GM19438 (cell line): ENCODE data around the gene NCKIPSD.

ENCODE experiments used
- ATAC-seq: cut with Tn5 transposase; IDR thresholded peaks from one replicate; pipeline ENCODE4 v1.9.1; 2021; ENCODE audit warnings: low read depth; ENCODE audit not compliant: unreplicated experiment

The NCKIPSD gene

GRCh38 chr3:48651771-48652170, 33.9 kb downstream of the NCKIPSD start:
- ATAC-seq: no peak

- no peak for ATAC-seq
These were observed 35.0 kb downstream of the NCKIPSD start for GRCh38 chr3:48650723-48651122.

- ATAC-seq: no peak
These were observed 37.4 kb downstream of the NCKIPSD start for GRCh38 chr3:48648188-48648850.

GRCh38 chr3:48647714-48648113, 38.0 kb downstream of the NCKIPSD start:
- ATAC-seq: no peak

GRCh38 chr3:48644898-48645760, 40.6 kb downstream of the NCKIPSD start:
- no peak for ATAC-seq

- ATAC-seq: no peak
These were observed 43.1 kb downstream of the NCKIPSD start for GRCh38 chr3:48642605-48643004.

GRCh38 chr3:48641396-48641795, 44.3 kb downstream of the NCKIPSD start:
- no peak for ATAC-seq

- no peak for ATAC-seq
These were observed 45.6 kb downstream of the NCKIPSD start for GRCh38 chr3:48639944-48640606.

GRCh38 chr3:48637305-48637704, 48.4 kb downstream of the NCKIPSD start:
- no peak for ATAC-seq

GRCh38 chr3:48636149-48636655, 49.5 kb downstream of the NCKIPSD start:
- ATAC-seq: no peak

- ATAC-seq: peak; percentile 84
These were observed 50.3 kb downstream of the NCKIPSD start, which contains the start of gene SLC26A6 for GRCh38 chr3:48635222-48636021. Gene SLC26A6 (minus strand): TSS chr3:48635461. CDS start chr3:48635393, 68 bp downstream.

GRCh38 chr3:48634661-48635221, 51.0 kb downstream of the NCKIPSD start:
- peak; percentile 27 for ATAC-seq

GRCh38 chr3:48633743-48634142, 52.0 kb downstream of the NCKIPSD start:
- no peak for ATAC-seq

GRCh38 chr3:48633256-48633655, 52.5 kb downstream of the NCKIPSD start:
- ATAC-seq: no peak

- no peak for ATAC-seq
These were observed 53.9 kb downstream of the NCKIPSD start for GRCh38 chr3:48631516-48632448.

- ATAC-seq: no peak
These were observed 54.9 kb downstream of the NCKIPSD start for GRCh38 chr3:48630833-48631232.

- no peak for ATAC-seq
These were observed 55.3 kb downstream of the NCKIPSD start for GRCh38 chr3:48630407-48630806.

GRCh38 chr3:48629894-48630293, 55.8 kb downstream of the NCKIPSD start:
- no peak for ATAC-seq
